ENCODE results near the gene FAM117B. TPM values are rescaled to one million over a fixed set of nuclear protein-coding genes. Genes with fewer than 3 reads are reported as not detected.

Gene FAM117B
- polyA plus RNA-seq, 2 donors: 2.2 to 3.1 TPM

- 95 to 97% methylated on average over 3 of the region's 3 CpGs for WGBS, 2 donors
- no peak overlapping the region for H3K27ac ChIP-seq (ENCODE audit: low read depth in 2 of 2, low read length in 1 of 2)
- no peaks in the 10 kb centered on the region for H3K36me3 ChIP-seq (ENCODE audit: control insufficient read depth in 2 of 2, insufficient read depth in 2 of 2, low read length in 1 of 2)
- H3K4me1 ChIP-seq (ENCODE audit: control insufficient read depth in 2 of 2, insufficient read depth in 2 of 2, low read length in 1 of 2): peaks cover 0 to 1% of the 10 kb centered on the region in 2 donors
- no peak overlapping the region for H3K4me3 ChIP-seq (ENCODE audit: low read depth in 1 of 2, low read length in 2 of 2)
- H3K27me3 ChIP-seq (ENCODE audit: control insufficient read depth in 1 of 2, insufficient read depth in 2 of 2, low read length in 2 of 2): no peaks in the 10 kb centered on the region
- no peaks in the 10 kb centered on the region for H3K9me3 ChIP-seq (ENCODE audit: control insufficient read depth in 2 of 2, insufficient read depth in 1 of 2, low read depth in 1 of 2, low read length in 1 of 2)
Measured at GRCh38 chr2:202813387-202813786, 178.6 kb downstream of the FAM117B start.

- H3K9me3 ChIP-seq (ENCODE audit: control insufficient read depth in 2 of 2, insufficient read depth in 1 of 2, low read depth in 1 of 2, low read length in 1 of 2): no peaks in the 10 kb centered on the region
- no peaks in the 10 kb centered on the region for H3K27me3 ChIP-seq (ENCODE audit: control insufficient read depth in 1 of 2, insufficient read depth in 2 of 2, low read length in 2 of 2)
- H3K4me1 ChIP-seq (ENCODE audit: control insufficient read depth in 2 of 2, insufficient read depth in 2 of 2, low read length in 1 of 2): no peaks in the 10 kb centered on the region
- no peak overlapping the region for H3K27ac ChIP-seq (ENCODE audit: low read depth in 2 of 2, low read length in 1 of 2)
- H3K4me3 ChIP-seq (ENCODE audit: low read depth in 1 of 2, low read length in 2 of 2): no peak overlapping the region
- H3K36me3 ChIP-seq (ENCODE audit: control insufficient read depth in 2 of 2, insufficient read depth in 2 of 2, low read length in 1 of 2): no peaks in the 10 kb centered on the region
- 98 to 100% methylated on average over 1 of the region's 1 CpG for WGBS, 2 donors
Measured at GRCh38 chr2:202814226-202814625, 179.5 kb downstream of the FAM117B start.

- WGBS, 2 donors: 50 to 58% methylated on average over 4 of the region's 4 CpGs
- no peaks in the 10 kb centered on the region for H3K9me3 ChIP-seq (ENCODE audit: control insufficient read depth in 2 of 2, insufficient read depth in 1 of 2, low read depth in 1 of 2, low read length in 1 of 2)
- H3K4me3 ChIP-seq (ENCODE audit: low read depth in 1 of 2, low read length in 2 of 2): no peak overlapping the region
- no peaks in the 10 kb centered on the region for H3K27me3 ChIP-seq (ENCODE audit: control insufficient read depth in 1 of 2, insufficient read depth in 2 of 2, low read length in 2 of 2)
- H3K27ac ChIP-seq (ENCODE audit: low read depth in 2 of 2, low read length in 1 of 2): no peak overlapping the region
- H3K4me1 ChIP-seq (ENCODE audit: control insufficient read depth in 2 of 2, insufficient read depth in 2 of 2, low read length in 1 of 2): no peaks in the 10 kb centered on the region
- no peaks in the 10 kb centered on the region for H3K36me3 ChIP-seq (ENCODE audit: control insufficient read depth in 2 of 2, insufficient read depth in 2 of 2, low read length in 1 of 2)
Measured at GRCh38 chr2:202815548-202816360, 181.0 kb downstream of the FAM117B start.

GRCh38 chr2:202817771-202818170, 183.0 kb downstream of the FAM117B start:
- no peak overlapping the region for H3K27ac ChIP-seq (ENCODE audit: low read depth in 2 of 2, low read length in 1 of 2)
- no peaks in the 10 kb centered on the region for H3K27me3 ChIP-seq (ENCODE audit: control insufficient read depth in 1 of 2, insufficient read depth in 2 of 2, low read length in 2 of 2)
- 55 to 76% methylated on average over 1 of the region's 1 CpG for WGBS, 2 donors
- no peaks in the 10 kb centered on the region for H3K9me3 ChIP-seq (ENCODE audit: control insufficient read depth in 2 of 2, insufficient read depth in 1 of 2, low read depth in 1 of 2, low read length in 1 of 2)
- no peak overlapping the region for H3K4me3 ChIP-seq (ENCODE audit: low read depth in 1 of 2, low read length in 2 of 2)
- no peaks in the 10 kb centered on the region for H3K36me3 ChIP-seq (ENCODE audit: control insufficient read depth in 2 of 2, insufficient read depth in 2 of 2, low read length in 1 of 2)
- no peaks in the 10 kb centered on the region for H3K4me1 ChIP-seq (ENCODE audit: control insufficient read depth in 2 of 2, insufficient read depth in 2 of 2, low read length in 1 of 2)

- H3K36me3 ChIP-seq (ENCODE audit: control insufficient read depth in 2 of 2, insufficient read depth in 2 of 2, low read length in 1 of 2): no peaks in the 10 kb centered on the region
- H3K4me1 ChIP-seq (ENCODE audit: control insufficient read depth in 2 of 2, insufficient read depth in 2 of 2, low read length in 1 of 2): no peaks in the 10 kb centered on the region
- H3K27ac ChIP-seq (ENCODE audit: low read depth in 2 of 2, low read length in 1 of 2): no peak overlapping the region
- H3K27me3 ChIP-seq (ENCODE audit: control insufficient read depth in 1 of 2, insufficient read depth in 2 of 2, low read length in 2 of 2): no peaks in the 10 kb centered on the region
- no peaks in the 10 kb centered on the region for H3K9me3 ChIP-seq (ENCODE audit: control insufficient read depth in 2 of 2, insufficient read depth in 1 of 2, low read depth in 1 of 2, low read length in 1 of 2)
- no peak overlapping the region for H3K4me3 ChIP-seq (ENCODE audit: low read depth in 1 of 2, low read length in 2 of 2)
- WGBS, 2 donors: 71 to 81% methylated on average over 3 of the region's 3 CpGs
Measured at GRCh38 chr2:202818321-202818720, 183.6 kb downstream of the FAM117B start.

Other genes starting within 250 kb of the FAM117B start
- gene ICA1L, start 236.8 kb downstream of the FAM117B start, polyA plus RNA-seq: 1 to 10 TPM; 1.1 to 1.2 TPM